ENCODE results near the gene TLX1. TPM values are rescaled to one million over a fixed set of nuclear protein-coding genes. Genes with fewer than 3 reads are reported as not detected.

TLX1 gene
- total RNA-seq, 1 experiment from 2014 or later = not detected

DNA sequence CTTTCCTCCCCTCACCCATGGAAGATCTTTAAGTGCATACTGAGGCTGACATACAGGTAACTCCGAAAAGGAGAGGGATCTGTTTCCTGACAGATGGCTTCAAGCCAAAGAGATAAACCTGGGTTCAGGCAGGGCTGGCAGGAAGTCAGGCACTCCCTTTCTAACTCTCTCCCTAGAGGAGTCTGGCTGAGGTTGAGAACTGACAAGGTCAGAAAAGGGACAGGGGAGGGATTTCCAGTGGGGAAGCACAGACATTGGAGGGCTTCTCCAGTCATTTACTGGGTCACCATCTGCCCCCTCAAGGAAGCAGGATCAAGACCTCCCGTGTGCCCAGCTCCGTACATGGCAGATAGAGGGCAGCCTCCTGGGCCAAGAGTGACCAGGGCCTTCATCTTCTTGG lies 31.6 kb downstream of the TLX1 start:
- DNase-seq (ENCODE audit: low read depth, low spot score) = no peak
- in situ Hi-C loops (cut with HindIII; ENCODE audit: low pct_unique_long_range_greater_than_20kb, low sequenced_read_pairs) = no loop called here

DNA sequence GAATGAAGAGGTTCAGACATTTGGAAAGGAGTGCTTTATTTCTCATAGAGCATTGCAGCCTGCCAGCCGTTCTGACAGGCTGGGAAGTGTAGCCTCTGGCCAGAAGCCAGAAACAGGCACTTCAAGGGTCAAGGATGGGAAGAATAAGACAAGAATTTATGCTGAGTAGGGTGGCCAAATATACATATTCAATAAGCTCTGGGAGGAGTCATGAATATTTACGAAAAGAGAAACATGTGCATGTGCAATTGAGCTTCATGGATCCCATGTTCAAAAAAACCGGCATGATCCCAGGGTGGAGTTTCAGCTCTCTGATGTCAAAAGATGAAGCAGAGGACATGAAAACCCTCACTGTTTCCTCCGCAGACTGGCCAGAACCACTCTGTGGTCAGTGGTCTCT lies 32.9 kb downstream of the TLX1 start:
- in situ Hi-C loops (cut with HindIII; ENCODE audit: low pct_unique_long_range_greater_than_20kb, low sequenced_read_pairs) = no loop called here
- peak; percentile 64 for DNase-seq (ENCODE audit: low read depth, low spot score)

DNA sequence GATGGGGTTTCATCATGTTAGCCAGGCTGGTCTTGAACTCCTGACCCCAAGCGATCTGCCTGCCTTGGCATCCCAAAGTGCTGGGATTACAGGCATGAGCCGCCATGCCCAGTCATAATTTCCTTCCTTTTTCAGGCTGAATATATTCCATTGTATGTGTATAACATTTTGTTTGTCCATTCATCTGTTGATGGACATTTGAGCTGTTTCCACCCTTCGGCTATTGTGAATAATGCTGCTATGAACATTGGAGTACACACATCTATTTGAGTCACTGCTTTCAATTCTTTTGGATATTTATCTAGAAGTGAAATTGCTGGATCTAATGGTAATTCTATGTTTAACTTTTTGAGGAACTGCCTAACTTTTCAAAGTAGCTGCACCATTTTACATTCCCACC lies 34.6 kb downstream of the TLX1 start:
- in situ Hi-C loops (cut with HindIII; ENCODE audit: low pct_unique_long_range_greater_than_20kb, low sequenced_read_pairs) = no loop called here
- peak; percentile 84 for DNase-seq (ENCODE audit: low read depth, low spot score)

DNA sequence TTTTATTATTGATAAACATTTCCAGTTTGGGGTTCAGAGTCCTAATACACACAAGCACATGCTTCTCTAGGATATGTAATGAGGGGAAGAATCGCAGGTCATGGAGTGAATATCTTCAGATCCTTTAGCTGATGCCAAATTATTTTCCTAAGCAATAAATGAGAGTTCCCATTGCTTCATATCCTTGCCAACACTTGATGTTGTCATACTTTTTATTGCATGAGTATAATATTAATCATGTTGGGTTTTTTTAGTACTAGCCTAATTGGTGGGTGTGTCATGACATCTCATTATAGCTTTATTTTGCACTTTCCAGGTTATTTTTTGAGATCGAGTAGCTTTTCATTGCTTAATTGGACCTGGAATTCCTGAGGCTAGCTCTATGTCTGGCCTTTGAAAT lies 35.3 kb downstream of the TLX1 start:
- in situ Hi-C loops (cut with HindIII; ENCODE audit: low pct_unique_long_range_greater_than_20kb, low sequenced_read_pairs) = no loop called here

DNA sequence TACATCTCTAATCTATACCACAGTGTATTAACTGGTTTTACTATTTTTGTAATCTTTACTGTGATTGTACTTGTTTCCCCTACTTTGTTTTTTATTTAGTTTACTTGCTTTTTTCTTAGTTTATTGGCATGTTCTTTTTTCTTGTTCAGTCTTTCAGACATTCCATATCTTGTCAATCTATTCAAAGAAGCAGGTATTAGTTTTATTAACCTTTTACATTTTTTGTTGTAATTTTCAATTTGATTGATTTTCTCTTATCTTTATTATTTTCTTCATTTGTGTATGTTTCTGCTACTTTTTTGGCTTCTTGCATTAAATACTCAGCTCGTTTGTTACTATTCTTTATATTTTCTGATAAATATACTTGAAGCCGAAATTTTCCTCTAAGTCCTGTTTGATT lies 41.6 kb downstream of the TLX1 start:
- no peak for DNase-seq (ENCODE audit: low read depth, low spot score)
- in situ Hi-C loops (cut with HindIII; ENCODE audit: low pct_unique_long_range_greater_than_20kb, low sequenced_read_pairs) = no loop called here

More for the DNA sequence above, 35.3 kb downstream of the TLX1 start:
- no peak for DNase-seq (ENCODE audit: low read depth, low spot score)

DNA sequence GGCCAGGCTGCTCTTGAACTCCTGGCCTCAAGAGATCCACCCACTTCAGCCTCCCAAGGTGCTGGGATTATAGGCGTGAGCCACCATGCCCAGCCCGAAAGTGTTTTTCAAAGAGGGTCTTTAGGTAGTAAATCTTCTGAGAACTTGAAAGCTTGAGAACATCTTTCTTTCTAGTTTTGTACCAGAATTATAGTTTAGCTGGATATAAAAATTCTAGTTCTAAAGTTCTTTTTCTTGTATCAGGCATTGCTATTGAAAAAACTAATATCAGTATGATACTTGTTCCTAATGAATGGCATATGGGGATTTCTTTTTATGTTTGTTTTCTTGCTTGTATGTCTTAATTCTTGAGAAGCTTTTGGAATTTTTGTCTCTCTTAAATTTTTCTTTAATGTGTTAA lies 43.2 kb downstream of the TLX1 start:
- no peak for DNase-seq (ENCODE audit: low read depth, low spot score)
- in situ Hi-C loops (cut with HindIII; ENCODE audit: low pct_unique_long_range_greater_than_20kb, low sequenced_read_pairs) = no loop called here

DNA sequence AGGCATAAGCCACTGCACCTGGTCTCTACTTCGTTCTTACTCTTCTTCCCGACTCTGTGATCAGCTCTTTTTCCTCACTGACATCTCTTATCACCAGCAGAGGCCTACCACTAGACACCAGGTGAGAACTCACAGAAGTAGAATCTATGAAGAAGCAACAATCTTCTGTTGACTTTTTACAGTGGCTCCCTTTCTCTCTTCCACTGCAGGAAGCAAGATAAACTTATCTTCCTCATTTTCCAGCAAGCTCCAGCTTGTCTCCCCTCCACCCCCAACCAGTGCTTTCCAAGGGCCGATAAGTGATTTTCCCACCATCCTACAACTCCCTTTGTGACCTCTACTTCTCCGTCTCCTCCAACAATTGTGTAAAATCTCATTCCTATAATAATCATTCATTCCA lies 45.5 kb downstream of the TLX1 start:
- no peak for DNase-seq (ENCODE audit: low read depth, low spot score)
- in situ Hi-C loops (cut with HindIII; ENCODE audit: low pct_unique_long_range_greater_than_20kb, low sequenced_read_pairs) = no loop called here

DNA sequence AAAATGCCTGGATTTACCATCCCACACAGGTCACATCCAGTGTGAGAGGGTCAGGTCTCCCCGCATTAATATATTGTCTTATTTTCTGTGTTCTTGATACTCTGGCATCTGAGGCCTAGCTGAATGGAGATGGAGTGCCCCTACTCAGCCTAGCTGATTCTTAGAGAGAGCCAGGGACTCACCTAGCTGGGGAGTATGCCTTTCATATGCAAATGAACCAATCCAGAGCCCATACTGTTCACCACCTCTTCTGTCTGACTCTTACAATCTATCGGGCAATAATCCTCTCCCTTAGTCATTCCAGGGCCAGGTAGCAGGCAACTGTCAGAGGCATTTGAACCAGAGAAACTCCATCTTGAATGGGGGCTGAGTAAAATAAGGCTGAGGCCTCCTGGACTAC lies 51.8 kb downstream of the TLX1 start:
- in situ Hi-C loops (cut with HindIII; ENCODE audit: low pct_unique_long_range_greater_than_20kb, low sequenced_read_pairs) = no loop called here
- DNase-seq (ENCODE audit: low read depth, low spot score) = no peak

DNA sequence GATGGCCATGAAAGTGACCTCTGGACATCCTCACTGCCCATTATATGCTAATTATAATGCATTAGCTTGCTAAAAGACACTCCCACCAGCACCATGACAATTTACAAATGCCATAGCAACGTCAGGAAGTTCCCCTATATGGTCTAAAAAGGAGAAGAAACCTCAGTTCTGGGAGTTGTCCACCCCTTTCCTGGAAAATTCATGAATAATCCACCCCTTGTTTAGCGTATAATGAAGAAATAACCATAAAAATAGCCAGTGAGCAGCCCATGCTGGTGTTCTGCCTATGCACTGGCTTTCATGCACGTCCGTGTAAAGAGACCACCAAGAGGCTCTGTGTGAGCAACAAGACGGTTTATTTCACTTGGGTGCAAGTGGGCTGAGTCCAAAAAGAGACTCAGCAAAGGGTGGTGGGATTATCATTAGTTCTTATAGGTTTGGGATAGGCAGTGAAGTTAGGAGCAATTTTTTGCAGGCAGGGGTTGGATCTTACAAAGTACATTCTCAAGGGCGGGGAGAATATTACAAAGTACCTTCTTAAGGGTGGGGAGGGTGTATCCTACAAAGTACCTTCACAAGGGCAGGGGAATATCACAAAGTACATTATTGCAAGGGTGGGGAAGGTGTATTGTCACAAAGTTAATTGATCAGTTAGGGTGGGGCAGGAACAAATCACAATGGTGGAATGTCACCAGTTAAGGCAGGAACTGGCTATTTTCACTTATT lies 52.5 kb downstream of the TLX1 start:
- in situ Hi-C loops (cut with HindIII; ENCODE audit: low pct_unique_long_range_greater_than_20kb, low sequenced_read_pairs) = no loop called here
- DNase-seq (ENCODE audit: low read depth, low spot score) = no peak

Other genes with a start within 250 kb of the TLX1 start
- 21.8 and 24.4 TPM in 2 replicates for gene SLF2, start 218.3 kb upstream of the TLX1 start, total RNA-seq (2014; rRNA removed; shearing (Covaris generic))
- 1.3 and 4.7 TPM in 2 replicates for gene SEMA4G, start 161.8 kb upstream of the TLX1 start, total RNA-seq (2014; rRNA removed; shearing (Covaris generic))
- 46.3 and 52.9 TPM in 2 replicates for gene MRPL43, start 143.8 kb upstream of the TLX1 start, total RNA-seq (2014; rRNA removed; shearing (Covaris generic))
- gene TWNK, start 143.8 kb upstream of the TLX1 start, total RNA-seq (2014; rRNA removed; shearing (Covaris generic)) = 14.7 and 14.8 TPM in 2 replicates
- 37.1 and 41.0 TPM in 2 replicates for gene LZTS2, start 131.5 kb upstream of the TLX1 start, total RNA-seq (2014; rRNA removed; shearing (Covaris generic))
- 0.74 and 1.5 TPM in 2 replicates for gene PDZD7, start 100.2 kb upstream of the TLX1 start, total RNA-seq (2014; rRNA removed; shearing (Covaris generic))
- 66.8 and 76.9 TPM in 2 replicates for gene SFXN3, start 100.1 kb upstream of the TLX1 start, total RNA-seq (2014; rRNA removed; shearing (Covaris generic))
- 1.9 and 2.3 TPM in 2 replicates for gene KAZALD1, start 69.3 kb upstream of the TLX1 start, total RNA-seq (2014; rRNA removed; shearing (Covaris generic))
- gene LBX1, start 98.2 kb downstream of the TLX1 start, total RNA-seq (2014; rRNA removed; shearing (Covaris generic)) = not detected in 2 replicates
- gene BTRC, start 222.9 kb downstream of the TLX1 start, total RNA-seq (2014; rRNA removed; shearing (Covaris generic)) = 6.3 TPM in 2 replicates

All from SK-MEL-5 (cell line).